Bronchial epithelial cell (primary cell): ENCODE measurements around the gene SLC25A1. TPM values are rescaled to one million over a fixed set of nuclear protein-coding genes. Genes with fewer than 3 reads are reported as not detected.

Experiments
- DNase-seq: peaks from one replicate; pipeline ENCODE4 v3.0.0-alpha.2; 2010; ENCODE audit warnings: low read depth
- FAIRE-seq: peaks from 2 replicates; lab custom pipeline; 2011; peaks lifted over from hg19 to GRCh38; lab: Jason Lieb, UNC
- H3K27me3 ChIP-seq: 2 replicates; pipeline ENCODE4 v1.5.1; 2011; ENCODE audit warnings: low read length; ENCODE audit not compliant: control insufficient read depth, insufficient read depth
- H3K36me3 ChIP-seq: 2 replicates; pipeline ENCODE4 v1.5.1; 2011; ENCODE audit warnings: low read length; ENCODE audit not compliant: control insufficient read depth, insufficient read depth
- H3K4me3 ChIP-seq: 2 replicates; pipeline ENCODE4 v1.5.1; 2011; ENCODE audit warnings: mild to moderate bottlenecking, low read depth, low read length, control low read depth
- total RNA-seq: library from RNA; depleted of rRNA; stranded (reverse); fragments of >200 nt; gene quantifications from 2 replicates; pipeline ENCODE4 v1.2.1, GENCODE V29; 2014
- TF ChIP-seq, protein P1 (sequence below): IDR thresholded peaks from 2 replicates; pipeline ENCODE4 v1.5.1; 2011; ENCODE audit warnings: mild to moderate bottlenecking, moderate library complexity, low read length, control low read depth, inconsistent platforms; ENCODE audit not compliant: insufficient read depth, severe bottlenecking

Gene SLC25A1
- total RNA-seq, 1 donor from 2014 or later, result 71.6 TPM

DNA sequence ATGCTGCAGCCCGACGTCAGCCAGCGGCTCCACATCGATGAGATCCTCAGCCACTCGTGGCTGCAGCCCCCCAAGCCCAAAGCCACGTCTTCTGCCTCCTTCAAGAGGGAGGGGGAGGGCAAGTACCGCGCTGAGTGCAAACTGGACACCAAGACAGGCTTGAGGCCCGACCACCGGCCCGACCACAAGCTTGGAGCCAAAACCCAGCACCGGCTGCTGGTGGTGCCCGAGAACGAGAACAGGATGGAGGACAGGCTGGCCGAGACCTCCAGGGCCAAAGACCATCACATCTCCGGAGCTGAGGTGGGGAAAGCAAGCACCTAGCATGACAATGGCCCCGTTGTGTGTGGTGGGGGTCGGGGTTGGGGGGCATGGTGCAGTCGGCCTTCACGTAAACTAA is 46.4 kb downstream of the SLC25A1 start:
- Histone ChIP-seq H3K36me3 (peaks cover 15% of the 10 kb centered on the region), H3K4me3 (no peak overlapping the region), H3K27me3 (no peaks in the 10 kb centered on the region)
- TF ChIP-seq, protein P1, sequence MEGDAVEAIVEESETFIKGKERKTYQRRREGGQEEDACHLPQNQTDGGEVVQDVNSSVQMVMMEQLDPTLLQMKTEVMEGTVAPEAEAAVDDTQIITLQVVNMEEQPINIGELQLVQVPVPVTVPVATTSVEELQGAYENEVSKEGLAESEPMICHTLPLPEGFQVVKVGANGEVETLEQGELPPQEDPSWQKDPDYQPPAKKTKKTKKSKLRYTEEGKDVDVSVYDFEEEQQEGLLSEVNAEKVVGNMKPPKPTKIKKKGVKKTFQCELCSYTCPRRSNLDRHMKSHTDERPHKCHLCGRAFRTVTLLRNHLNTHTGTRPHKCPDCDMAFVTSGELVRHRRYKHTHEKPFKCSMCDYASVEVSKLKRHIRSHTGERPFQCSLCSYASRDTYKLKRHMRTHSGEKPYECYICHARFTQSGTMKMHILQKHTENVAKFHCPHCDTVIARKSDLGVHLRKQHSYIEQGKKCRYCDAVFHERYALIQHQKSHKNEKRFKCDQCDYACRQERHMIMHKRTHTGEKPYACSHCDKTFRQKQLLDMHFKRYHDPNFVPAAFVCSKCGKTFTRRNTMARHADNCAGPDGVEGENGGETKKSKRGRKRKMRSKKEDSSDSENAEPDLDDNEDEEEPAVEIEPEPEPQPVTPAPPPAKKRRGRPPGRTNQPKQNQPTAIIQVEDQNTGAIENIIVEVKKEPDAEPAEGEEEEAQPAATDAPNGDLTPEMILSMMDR, result no peak
- DNase-seq, result no peak
- no peak for FAIRE-seq

DNA sequence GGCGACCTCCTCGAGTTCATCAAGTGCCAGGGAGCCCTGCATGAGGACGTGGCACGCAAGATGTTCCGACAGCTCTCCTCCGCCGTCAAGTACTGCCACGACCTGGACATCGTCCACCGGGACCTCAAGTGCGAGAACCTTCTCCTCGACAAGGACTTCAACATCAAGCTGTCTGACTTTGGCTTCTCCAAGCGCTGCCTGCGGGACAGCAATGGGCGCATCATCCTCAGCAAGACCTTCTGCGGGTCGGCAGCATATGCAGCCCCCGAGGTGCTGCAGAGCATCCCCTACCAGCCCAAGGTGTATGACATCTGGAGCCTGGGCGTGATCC is 46.9 kb downstream of the SLC25A1 start:
- H3K36me3 ChIP-seq, result peaks cover 14% of the 10 kb centered on the region
- DNase-seq (no peak), FAIRE-seq (peak; percentile 52)
- no peak overlapping the region for H3K4me3 ChIP-seq
- no peaks in the 10 kb centered on the region for H3K27me3 ChIP-seq
- TF ChIP-seq, protein P1, result no peak

DNA sequence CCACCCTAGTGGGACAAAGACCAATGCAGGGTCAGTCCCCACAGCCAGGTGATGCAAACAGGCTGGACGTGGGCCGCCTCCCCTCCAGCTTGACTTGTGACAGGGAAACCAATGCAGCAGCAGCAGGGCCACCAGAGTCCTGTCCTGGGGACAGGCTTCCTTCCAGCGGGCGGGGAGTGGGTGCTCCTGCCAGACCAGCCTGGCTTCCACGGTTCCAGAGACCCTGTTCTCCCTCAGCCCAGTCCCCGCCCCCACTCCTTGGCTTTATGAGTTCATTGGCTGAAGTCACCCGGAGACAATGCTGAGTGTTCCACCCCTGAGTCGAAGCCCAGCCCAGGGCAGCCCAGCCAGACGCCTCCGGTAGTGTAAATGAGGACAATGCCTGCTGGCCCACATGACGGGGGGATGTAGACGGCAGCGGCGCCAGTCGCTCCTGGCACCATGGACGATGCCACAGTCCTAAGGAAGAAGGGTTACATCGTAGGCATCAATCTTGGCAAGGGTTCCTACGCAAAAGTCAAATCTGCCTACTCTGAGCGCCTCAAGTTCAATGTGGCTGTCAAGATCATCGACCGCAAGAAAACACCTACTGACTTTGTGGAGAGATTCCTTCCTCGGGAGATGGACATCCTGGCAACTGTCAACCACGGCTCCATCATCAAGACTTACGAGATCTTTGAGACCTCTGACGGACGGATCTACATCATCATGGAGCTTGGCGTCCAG is 47.4 kb downstream of the SLC25A1 start, which contains the start of gene TSSK2:
Gene TSSK2 (plus strand): TSS at position 350 of the 726 bp plus-strand sequence. CDS start 92 bp downstream, at position 442.
- Histone ChIP-seq H3K27me3 (no peaks in the 10 kb centered on the region), H3K36me3 (peaks cover 11% of the 10 kb centered on the region), H3K4me3 (no peak within 1 kb of the TSS)
- no peak for FAIRE-seq
- DNase-seq, result no peak
- TF ChIP-seq, protein P1, result no peak

DNA sequence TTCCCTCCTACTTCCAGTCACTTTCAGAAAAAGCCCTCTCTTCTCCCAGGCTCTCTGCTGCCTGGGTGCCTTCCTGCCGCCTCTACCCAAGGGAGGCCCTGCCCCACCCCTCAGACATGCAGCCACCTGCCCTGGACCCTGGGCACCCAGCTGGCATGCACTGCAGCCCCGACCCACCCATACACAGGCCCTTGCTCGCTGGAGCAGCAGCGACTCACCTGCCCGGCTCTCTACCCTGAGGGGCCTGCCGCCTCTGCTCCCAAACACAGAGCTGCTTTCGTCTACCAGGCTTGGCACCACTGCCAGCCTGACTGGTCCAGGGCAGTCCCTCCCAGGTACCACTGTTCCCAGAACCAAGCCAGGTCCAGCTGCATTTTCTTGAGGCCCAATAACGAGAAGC is 48.7 kb downstream of the SLC25A1 start:
- no peak overlapping the region for H3K4me3 ChIP-seq
- DNase-seq (peak; percentile 81), FAIRE-seq (no peak)
- no peaks in the 10 kb centered on the region for H3K27me3 ChIP-seq
- TF ChIP-seq, protein P1, result no peak
- peaks cover 7% of the 10 kb centered on the region for H3K36me3 ChIP-seq

DNA sequence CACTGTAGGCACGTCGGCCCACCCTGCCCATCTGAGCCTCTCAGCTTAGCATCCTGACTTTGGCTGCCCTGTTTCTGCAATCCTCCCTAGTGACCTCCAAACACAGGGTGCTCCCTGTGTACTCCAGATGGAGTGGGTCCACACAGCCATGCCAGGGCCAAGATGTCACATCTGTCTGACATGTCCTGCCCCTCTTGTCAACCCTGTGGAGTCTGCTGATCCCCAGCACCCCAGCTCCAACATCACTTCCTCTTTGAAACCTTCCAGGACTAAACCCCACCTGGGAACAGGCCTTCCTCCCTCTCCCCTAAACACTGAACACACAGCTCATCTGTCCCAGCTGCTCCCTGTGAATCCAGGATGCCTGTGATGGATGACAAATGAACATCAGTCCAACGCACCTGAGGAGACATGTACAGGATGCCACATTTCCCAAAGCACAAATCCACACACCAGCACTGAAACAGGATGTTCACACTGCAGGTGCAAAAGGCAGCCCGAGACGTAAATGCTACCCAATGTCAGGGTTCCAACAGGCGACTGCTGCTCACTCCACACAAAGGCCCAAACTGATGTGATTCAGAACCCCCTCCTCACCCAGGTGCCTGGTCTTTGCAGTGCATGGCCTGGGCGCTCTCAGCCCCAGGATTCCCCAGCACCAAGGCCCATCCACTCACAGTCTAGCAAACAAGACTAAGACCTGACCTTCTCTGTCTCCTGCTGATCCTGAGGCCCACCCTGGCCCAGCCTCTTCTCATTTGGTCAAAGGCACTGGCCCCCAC is 49.4 kb downstream of the SLC25A1 start:
- FAIRE-seq (peak; percentile 66), DNase-seq (no peak)
- no peaks in the 10 kb centered on the region for H3K27me3 ChIP-seq
- no peak overlapping the region for H3K4me3 ChIP-seq
- peaks cover under 1% of the 10 kb centered on the region for H3K36me3 ChIP-seq
- TF ChIP-seq, protein P1, result no peak
